Vagina (tissue), 2 donors: ENCODE results near the gene GTF2IRD1.

Experiments
- CTCF ChIP-seq, 3 experiments: fragments of 450-650 bp in 2 of 3; fragments of 200-600 bp in 1 of 3; sonication (generic) in 1 of 3; IDR thresholded peaks; one replicate each; pipeline ENCODE4 v1.5.1; 2017 to 2019; ENCODE audit warnings: antibody characterized with exemption in 3 of 3, mild to moderate bottlenecking in 2 of 3, moderate library complexity in 2 of 3
- POLR2AphosphoS5 ChIP-seq, 2 donors: sonication (generic); formaldehyde crosslinking; IDR thresholded peaks; one replicate each; pipeline ENCODE4 v1.9.0; 2017; ENCODE audit warnings: antibody characterized with exemption in 2 of 2, mild to moderate bottlenecking in 2 of 2, low read depth in 1 of 2; ENCODE audit not compliant: insufficient read depth in 1 of 2

GRCh38 chr7:74494076-74494548, 40.4 kb downstream of the GTF2IRD1 start:
- TF ChIP-seq POLR2AphosphoS5 (IDR thresholded peaks at IDR 0.05; ENCODE audit: insufficient read depth in 1 of 2, low read depth in 1 of 2) (no peak), CTCF (IDR thresholded peaks at IDR 0.05) (no peak)
